ENCODE data around the gene ATP2A1.

The ATP2A1 gene

GRCh38 chr16:28843766-28844165, 34.5 kb upstream of the ATP2A1 start:
- no peaks in the 10 kb centered on the region for H3K9me2 ChIP-seq (replicated peaks; ENCODE audit: low read depth, low read length)
- H3K36me3 ChIP-seq (ENCODE audit: insufficient read depth, low read length) = peaks cover 29% of the 10 kb centered on the region; the same call in 1 of the 2 replicates
- H3K4me1 ChIP-seq (ENCODE audit: insufficient read depth, low read length, poor library complexity, severe bottlenecking) = peaks cover 14% of the 10 kb centered on the region
- H3K79me2 ChIP-seq (ENCODE audit: insufficient read depth, low read length) = peaks cover 34% of the 10 kb centered on the region
- H3K4me3 ChIP-seq (ENCODE audit: low read length, poor library complexity, severe bottlenecking) = no peak overlapping the region
- H3K9ac ChIP-seq (ENCODE audit: low read depth, low read length, poor library complexity, severe bottlenecking) = no peak overlapping the region
- H3K27me3 ChIP-seq (ENCODE audit: insufficient read depth, low read length, poor library complexity, severe bottlenecking) = no peaks in the 10 kb centered on the region
- H2AFZ ChIP-seq (ENCODE audit: low read length) = no peak overlapping the region
- no peak overlapping the region for H3K4me2 ChIP-seq (ENCODE audit: low read depth, low read length, poor library complexity, severe bottlenecking)
- H3F3A ChIP-seq (ENCODE audit: low read depth) = peaks cover 5% of the 10 kb centered on the region; the same call in 1 of the 2 replicates
- no peak for TF ChIP-seq EZH2phosphoT487 (IDR thresholded peaks at IDR 0.05; ENCODE audit: borderline replicate concordance)
- TF ChIP-seq CTCF (conservative IDR thresholded peaks at IDR 0.05; ENCODE audit: low read length) = no peak
- peaks cover 16% of the 10 kb centered on the region for H4K20me1 ChIP-seq (ENCODE audit: insufficient read depth, low read length, poor library complexity, severe bottlenecking)
- H3K9me3 ChIP-seq (ENCODE audit: insufficient read depth, low read depth, low read length) = no peaks in the 10 kb centered on the region

DNA sequence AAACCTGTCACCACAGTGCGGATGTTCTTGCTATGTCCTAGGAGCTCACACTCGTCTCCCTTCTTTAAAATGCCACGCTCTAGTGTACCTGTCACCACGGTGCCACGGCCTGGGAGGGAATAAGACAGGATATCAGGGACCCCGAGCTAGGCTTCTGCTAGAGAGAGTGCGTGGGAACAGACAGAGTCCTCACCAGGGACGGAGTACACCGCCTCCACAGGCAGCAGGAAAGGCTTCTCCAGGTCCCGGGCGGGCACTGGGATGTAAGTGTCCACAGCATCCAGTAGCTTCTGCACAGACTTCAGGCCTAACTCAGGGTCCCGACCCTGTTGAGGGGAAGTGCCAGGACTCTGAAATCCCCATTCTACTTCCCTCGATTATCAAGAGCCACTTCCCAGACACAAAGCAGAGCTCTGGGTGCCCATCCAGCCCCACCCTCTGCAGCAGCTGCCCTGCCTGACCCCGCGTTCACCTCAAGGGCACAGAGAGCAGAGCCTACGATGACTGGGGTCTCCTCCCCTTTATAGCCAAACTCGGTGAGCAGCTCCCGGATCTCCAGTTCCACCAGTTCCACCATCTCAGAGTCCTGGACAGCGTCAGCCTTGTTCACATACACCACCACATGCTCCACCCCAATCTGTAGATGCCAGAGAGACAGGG, 33.9 kb upstream of the ATP2A1 start:
- TF ChIP-seq EZH2phosphoT487 (IDR thresholded peaks at IDR 0.05; ENCODE audit: borderline replicate concordance) = no peak
- Histone ChIP-seq H3K9me2 (replicated peaks; ENCODE audit: low read depth, low read length) (no peaks in the 10 kb centered on the region), H3K9ac (ENCODE audit: low read depth, low read length, poor library complexity, severe bottlenecking) (peak overlapping the region; percentile 87), H3K4me3 (ENCODE audit: low read length, poor library complexity, severe bottlenecking) (peak overlapping the region; percentile 93), H4K20me1 (ENCODE audit: insufficient read depth, low read length, poor library complexity, severe bottlenecking) (peaks cover 16% of the 10 kb centered on the region), H3K79me2 (ENCODE audit: insufficient read depth, low read length) (peaks cover 34% of the 10 kb centered on the region), H3K4me1 (ENCODE audit: insufficient read depth, low read length, poor library complexity, severe bottlenecking) (peaks cover 14% of the 10 kb centered on the region), H3K36me3 (ENCODE audit: insufficient read depth, low read length) (peaks cover 26% of the 10 kb centered on the region; the same call in 1 of the 2 replicates), H3K27me3 (ENCODE audit: insufficient read depth, low read length, poor library complexity, severe bottlenecking) (no peaks in the 10 kb centered on the region), H3K9me3 (ENCODE audit: insufficient read depth, low read depth, low read length) (no peaks in the 10 kb centered on the region), H3K4me2 (ENCODE audit: low read depth, low read length, poor library complexity, severe bottlenecking) (peak overlapping the region; percentile 84), H3F3A (ENCODE audit: low read depth) (peaks cover 5% of the 10 kb centered on the region; the same call in 1 of the 2 replicates), H2AFZ (ENCODE audit: low read length) (no peak overlapping the region)

DNA sequence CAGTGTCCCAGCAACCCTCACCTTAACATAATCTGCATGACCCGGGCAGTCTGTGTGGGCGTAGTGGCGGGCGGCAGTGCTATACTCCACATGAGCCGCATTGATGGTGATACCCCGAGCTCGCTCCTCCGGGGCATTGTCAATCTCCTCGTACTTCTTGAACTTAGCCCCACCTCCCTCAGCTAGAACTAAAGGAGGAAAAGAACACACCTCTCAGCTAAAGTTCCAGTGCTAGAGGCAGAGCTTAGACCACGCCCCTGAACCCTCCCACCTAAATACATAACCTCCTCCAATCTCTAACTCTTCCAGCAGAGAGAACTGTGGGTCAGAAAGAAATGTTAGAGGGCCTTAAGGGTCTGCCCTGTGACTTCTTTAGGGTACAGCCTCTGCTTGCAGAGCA, 33.0 kb upstream of the ATP2A1 start:
- H4K20me1 ChIP-seq (ENCODE audit: insufficient read depth, low read length, poor library complexity, severe bottlenecking) = peaks cover 16% of the 10 kb centered on the region
- no peaks in the 10 kb centered on the region for H3K27me3 ChIP-seq (ENCODE audit: insufficient read depth, low read length, poor library complexity, severe bottlenecking)
- peak overlapping the region; percentile 93 for H3K4me3 ChIP-seq (ENCODE audit: low read length, poor library complexity, severe bottlenecking)
- TF ChIP-seq CTCF (conservative IDR thresholded peaks at IDR 0.05; ENCODE audit: low read length) (no peak), EZH2phosphoT487 (IDR thresholded peaks at IDR 0.05; ENCODE audit: borderline replicate concordance) (no peak)
- H3K9ac ChIP-seq (ENCODE audit: low read depth, low read length, poor library complexity, severe bottlenecking) = peak overlapping the region; percentile 87
- H3K4me1 ChIP-seq (ENCODE audit: insufficient read depth, low read length, poor library complexity, severe bottlenecking) = peaks cover 14% of the 10 kb centered on the region
- H3K36me3 ChIP-seq (ENCODE audit: insufficient read depth, low read length) = peaks cover 26% of the 10 kb centered on the region; the same call in 1 of the 2 replicates
- peaks cover 34% of the 10 kb centered on the region for H3K79me2 ChIP-seq (ENCODE audit: insufficient read depth, low read length)
- no peak overlapping the region for H2AFZ ChIP-seq (ENCODE audit: low read length)
- no peaks in the 10 kb centered on the region for H3K9me3 ChIP-seq (ENCODE audit: insufficient read depth, low read depth, low read length)
- H3K4me2 ChIP-seq (ENCODE audit: low read depth, low read length, poor library complexity, severe bottlenecking) = peak overlapping the region; percentile 84
- H3F3A ChIP-seq (ENCODE audit: low read depth) = no peaks in the 10 kb centered on the region
- no peaks in the 10 kb centered on the region for H3K9me2 ChIP-seq (replicated peaks; ENCODE audit: low read depth, low read length)

- H3K27me3 ChIP-seq (ENCODE audit: insufficient read depth, low read length, poor library complexity, severe bottlenecking) = no peaks in the 10 kb centered on the region
- peak overlapping the region; percentile 82 for H2AFZ ChIP-seq (ENCODE audit: low read length)
- no peaks in the 10 kb centered on the region for H3K9me2 ChIP-seq (replicated peaks; ENCODE audit: low read depth, low read length)
- peaks cover 34% of the 10 kb centered on the region for H3K79me2 ChIP-seq (ENCODE audit: insufficient read depth, low read length)
- peaks cover 26% of the 10 kb centered on the region; the same call in 1 of the 2 replicates for H3K36me3 ChIP-seq (ENCODE audit: insufficient read depth, low read length)
- H3K4me2 ChIP-seq (ENCODE audit: low read depth, low read length, poor library complexity, severe bottlenecking) = peak overlapping the region; percentile 84
- no peaks in the 10 kb centered on the region for H3F3A ChIP-seq (ENCODE audit: low read depth)
- peak overlapping the region; percentile 93 for H3K4me3 ChIP-seq (ENCODE audit: low read length, poor library complexity, severe bottlenecking)
- TF ChIP-seq EZH2phosphoT487 (IDR thresholded peaks at IDR 0.05; ENCODE audit: borderline replicate concordance) (no peak), CTCF (conservative IDR thresholded peaks at IDR 0.05; ENCODE audit: low read length) (no peak)
- H3K9me3 ChIP-seq (ENCODE audit: insufficient read depth, low read depth, low read length) = no peaks in the 10 kb centered on the region
- peaks cover 14% of the 10 kb centered on the region for H3K4me1 ChIP-seq (ENCODE audit: insufficient read depth, low read length, poor library complexity, severe bottlenecking)
- peak overlapping the region; percentile 87 for H3K9ac ChIP-seq (ENCODE audit: low read depth, low read length, poor library complexity, severe bottlenecking)
- peaks cover 16% of the 10 kb centered on the region for H4K20me1 ChIP-seq (ENCODE audit: insufficient read depth, low read length, poor library complexity, severe bottlenecking)
Observed at GRCh38 chr16:28845761-28846079, 32.6 kb upstream of the ATP2A1 start.

Measured in Loucy (cell line).